ENCODE results near the gene DLG3. TPM values are rescaled to one million over a fixed set of nuclear protein-coding genes. Genes with fewer than 3 reads are reported as not detected.
A peak's percentile ranks its signal among the peaks of the same experiment; 100 is the strongest.

DLG3 gene
- polyA plus RNA-seq, 2 donors, result 13.8 to 19.0 TPM

DNA sequence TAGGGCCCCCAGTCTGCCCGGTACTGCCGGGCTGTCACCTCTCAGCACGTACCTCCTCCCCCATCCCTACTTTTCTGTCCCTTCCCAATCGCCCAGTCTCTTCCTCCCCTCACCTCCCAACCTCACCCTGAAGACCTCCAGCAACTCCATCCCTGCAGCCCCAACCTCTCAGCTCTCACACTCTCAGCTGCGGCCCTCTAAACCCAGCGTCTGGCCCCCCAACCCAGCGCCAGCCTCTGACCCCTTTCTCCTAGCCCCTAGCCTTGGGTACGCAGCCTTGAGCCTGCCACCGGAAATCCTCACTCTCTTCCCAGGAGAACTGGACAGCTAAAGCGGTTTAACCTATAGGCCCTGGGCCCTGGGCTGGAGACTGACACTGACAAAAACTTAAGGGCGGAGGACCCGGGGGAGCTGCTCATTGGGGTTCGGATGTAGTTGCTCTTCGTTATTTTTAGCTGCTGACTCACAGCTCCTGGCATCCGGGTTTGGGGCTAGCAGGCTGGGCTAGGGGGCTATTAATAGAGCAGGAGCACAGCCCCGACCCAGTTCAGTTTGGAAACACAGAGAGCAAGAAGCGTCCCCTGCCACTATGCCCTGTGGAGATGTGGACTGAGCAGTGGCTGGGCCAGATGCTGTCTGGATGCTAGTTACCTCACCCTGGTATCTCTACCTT, 9.6 kb upstream of the DLG3 start:
- Histone ChIP-seq H3K9me3 (ENCODE audit: control insufficient read depth in 2 of 2, insufficient read depth in 1 of 2, low read depth in 1 of 2, low read length in 1 of 2) (no peaks in the 10 kb centered on the region), H3K27me3 (ENCODE audit: control insufficient read depth in 1 of 2, insufficient read depth in 2 of 2, low read length in 2 of 2) (no peaks in the 10 kb centered on the region), H3K4me3 (ENCODE audit: low read depth in 1 of 2, low read length in 2 of 2) (peak overlapping the region; percentile 57 to 68), H3K36me3 (ENCODE audit: control insufficient read depth in 2 of 2, insufficient read depth in 2 of 2, low read length in 1 of 2) (no peaks in the 10 kb centered on the region), H3K27ac (ENCODE audit: low read depth in 2 of 2, low read length in 1 of 2) (peak overlapping the region in 1 of 2 donors; percentile 16), H3K4me1 (ENCODE audit: control insufficient read depth in 2 of 2, insufficient read depth in 2 of 2, low read length in 1 of 2) (peaks cover 0 to 5% of the 10 kb centered on the region in 2 donors)
- 20 to 45% methylated on average over 17 of the region's 17 CpGs for WGBS, 2 donors

DNA sequence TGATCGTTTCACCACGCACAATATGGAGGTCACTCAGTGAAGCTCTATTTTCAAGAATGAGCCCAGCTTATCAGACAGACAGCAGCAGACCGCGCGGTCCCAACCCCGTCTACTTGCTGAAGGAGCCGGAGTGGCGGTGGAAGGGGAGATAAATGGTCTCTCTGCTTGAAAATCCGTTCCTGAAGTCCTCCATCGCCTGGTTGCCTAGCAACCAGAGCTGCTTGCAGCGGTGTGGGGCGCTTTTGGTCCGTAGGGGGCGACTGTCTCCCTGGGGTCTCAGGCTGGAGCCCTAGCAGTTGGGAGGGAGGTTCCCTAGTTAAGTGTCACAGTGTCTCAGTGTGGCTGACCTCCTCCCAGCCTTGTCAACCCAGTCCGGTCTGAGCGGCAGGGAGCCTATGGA, 8.3 kb upstream of the DLG3 start:
- 36 to 42% methylated on average over 16 of the region's 16 CpGs for WGBS, 2 donors
- H3K9me3 ChIP-seq (ENCODE audit: control insufficient read depth in 2 of 2, insufficient read depth in 1 of 2, low read depth in 1 of 2, low read length in 1 of 2), result no peaks in the 10 kb centered on the region
- no peak overlapping the region for H3K27ac ChIP-seq (ENCODE audit: low read depth in 2 of 2, low read length in 1 of 2)
- no peaks in the 10 kb centered on the region for H3K27me3 ChIP-seq (ENCODE audit: control insufficient read depth in 1 of 2, insufficient read depth in 2 of 2, low read length in 2 of 2)
- H3K36me3 ChIP-seq (ENCODE audit: control insufficient read depth in 2 of 2, insufficient read depth in 2 of 2, low read length in 1 of 2), result no peaks in the 10 kb centered on the region
- H3K4me1 ChIP-seq (ENCODE audit: control insufficient read depth in 2 of 2, insufficient read depth in 2 of 2, low read length in 1 of 2), result peaks cover 0 to 5% of the 10 kb centered on the region in 2 donors
- H3K4me3 ChIP-seq (ENCODE audit: low read depth in 1 of 2, low read length in 2 of 2), result no peak overlapping the region

DNA sequence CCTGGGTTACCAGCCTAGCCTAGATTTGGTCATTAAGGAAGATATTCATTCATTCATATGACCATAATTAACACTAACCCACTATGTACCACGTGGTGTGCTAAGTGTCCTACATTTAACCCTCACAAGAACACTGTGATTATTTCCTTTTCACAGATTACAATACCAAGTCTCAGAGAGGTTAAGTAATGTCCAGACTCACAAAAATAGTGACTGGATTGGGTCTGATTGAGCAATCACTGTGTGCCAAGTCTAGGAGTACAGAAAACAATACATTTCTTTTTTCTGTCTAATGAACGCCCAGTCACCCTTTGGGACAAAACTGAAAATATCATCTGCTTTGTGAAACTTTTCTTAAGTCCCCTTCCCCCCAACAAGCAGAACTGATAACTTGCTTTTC, 7.6 kb upstream of the DLG3 start:
- Histone ChIP-seq H3K9me3 (ENCODE audit: control insufficient read depth in 2 of 2, insufficient read depth in 1 of 2, low read depth in 1 of 2, low read length in 1 of 2) (no peaks in the 10 kb centered on the region), H3K27ac (ENCODE audit: low read depth in 2 of 2, low read length in 1 of 2) (no peak overlapping the region), H3K36me3 (ENCODE audit: control insufficient read depth in 2 of 2, insufficient read depth in 2 of 2, low read length in 1 of 2) (no peaks in the 10 kb centered on the region), H3K4me1 (ENCODE audit: control insufficient read depth in 2 of 2, insufficient read depth in 2 of 2, low read length in 1 of 2) (peaks cover 0 to 5% of the 10 kb centered on the region in 2 donors), H3K27me3 (ENCODE audit: control insufficient read depth in 1 of 2, insufficient read depth in 2 of 2, low read length in 2 of 2) (no peaks in the 10 kb centered on the region), H3K4me3 (ENCODE audit: low read depth in 1 of 2, low read length in 2 of 2) (no peak overlapping the region)
- WGBS, 2 donors, result 47 to 49% methylated on average over 2 of the region's 2 CpGs

DNA sequence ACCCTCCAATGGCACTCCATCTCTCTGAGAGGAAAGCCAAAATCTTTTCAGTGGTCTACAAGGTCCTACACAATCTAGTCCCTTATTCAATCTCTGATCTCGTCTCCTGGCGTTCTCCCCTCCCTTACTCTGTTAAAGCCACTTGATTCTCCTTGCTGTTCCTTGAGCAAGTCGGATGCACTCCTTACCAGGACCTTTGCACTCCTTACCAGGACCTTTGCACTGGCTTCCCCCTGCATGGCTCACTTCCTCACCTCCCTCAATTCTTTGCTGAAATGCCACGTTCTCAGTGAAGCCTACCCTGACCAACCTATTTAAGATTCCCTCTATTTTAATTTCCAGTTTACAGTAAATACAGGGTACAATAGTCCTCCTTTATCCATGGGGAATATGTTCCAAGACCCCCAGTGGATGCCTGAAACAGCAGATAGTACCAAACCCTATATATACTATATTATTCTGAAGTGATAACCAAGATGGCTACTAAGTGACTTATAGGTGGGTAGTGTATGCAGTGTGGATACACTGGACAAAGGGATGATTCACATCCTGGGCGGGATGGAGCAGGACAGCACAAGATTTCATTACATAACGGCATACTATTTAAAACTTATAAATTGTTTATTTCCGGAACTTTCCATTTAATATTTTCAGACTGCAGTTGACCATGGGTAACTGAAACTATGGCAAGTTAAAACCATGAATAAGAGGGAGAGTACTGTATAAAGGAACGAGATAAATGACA, 6.5 kb upstream of the DLG3 start:
- H3K27ac ChIP-seq (ENCODE audit: low read depth in 2 of 2, low read length in 1 of 2), result no peak overlapping the region
- peaks cover 0 to 5% of the 10 kb centered on the region in 2 donors for H3K4me1 ChIP-seq (ENCODE audit: control insufficient read depth in 2 of 2, insufficient read depth in 2 of 2, low read length in 1 of 2)
- H3K9me3 ChIP-seq (ENCODE audit: control insufficient read depth in 2 of 2, insufficient read depth in 1 of 2, low read depth in 1 of 2, low read length in 1 of 2), result no peaks in the 10 kb centered on the region
- H3K4me3 ChIP-seq (ENCODE audit: low read depth in 1 of 2, low read length in 2 of 2), result no peak overlapping the region
- H3K36me3 ChIP-seq (ENCODE audit: control insufficient read depth in 2 of 2, insufficient read depth in 2 of 2, low read length in 1 of 2), result no peaks in the 10 kb centered on the region
- 65 to 74% methylated on average over 8 of the region's 8 CpGs for WGBS, 2 donors
- H3K27me3 ChIP-seq (ENCODE audit: control insufficient read depth in 1 of 2, insufficient read depth in 2 of 2, low read length in 2 of 2), result no peaks in the 10 kb centered on the region

DNA sequence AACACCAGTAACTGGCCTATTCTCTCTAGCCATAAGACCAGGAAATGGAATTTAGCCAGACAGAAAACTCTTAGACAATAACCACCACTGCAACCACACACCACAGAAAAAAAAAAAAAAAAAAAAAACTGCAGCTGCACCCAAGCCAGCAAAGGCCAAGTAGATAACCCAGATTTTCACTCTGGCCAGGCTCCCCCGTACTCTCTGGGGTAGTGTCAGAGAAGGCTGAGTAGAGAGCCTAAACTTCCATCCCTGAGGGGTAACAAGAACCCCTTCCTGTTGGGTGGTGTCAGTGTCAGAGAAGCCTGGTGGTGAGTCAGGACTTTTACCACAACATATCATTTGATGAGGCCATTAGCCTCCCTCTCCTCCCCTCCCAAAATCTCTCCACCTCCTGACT, 5.6 kb upstream of the DLG3 start:
- Histone ChIP-seq H3K9me3 (ENCODE audit: control insufficient read depth in 2 of 2, insufficient read depth in 1 of 2, low read depth in 1 of 2, low read length in 1 of 2) (no peaks in the 10 kb centered on the region), H3K27me3 (ENCODE audit: control insufficient read depth in 1 of 2, insufficient read depth in 2 of 2, low read length in 2 of 2) (no peaks in the 10 kb centered on the region), H3K27ac (ENCODE audit: low read depth in 2 of 2, low read length in 1 of 2) (no peak overlapping the region), H3K36me3 (ENCODE audit: control insufficient read depth in 2 of 2, insufficient read depth in 2 of 2, low read length in 1 of 2) (no peaks in the 10 kb centered on the region), H3K4me1 (ENCODE audit: control insufficient read depth in 2 of 2, insufficient read depth in 2 of 2, low read length in 1 of 2) (peaks cover 0 to 5% of the 10 kb centered on the region in 2 donors), H3K4me3 (ENCODE audit: low read depth in 1 of 2, low read length in 2 of 2) (no peak overlapping the region)
- WGBS, 2 donors, result 63 to 65% methylated on average over 1 of the region's 1 CpG

DNA sequence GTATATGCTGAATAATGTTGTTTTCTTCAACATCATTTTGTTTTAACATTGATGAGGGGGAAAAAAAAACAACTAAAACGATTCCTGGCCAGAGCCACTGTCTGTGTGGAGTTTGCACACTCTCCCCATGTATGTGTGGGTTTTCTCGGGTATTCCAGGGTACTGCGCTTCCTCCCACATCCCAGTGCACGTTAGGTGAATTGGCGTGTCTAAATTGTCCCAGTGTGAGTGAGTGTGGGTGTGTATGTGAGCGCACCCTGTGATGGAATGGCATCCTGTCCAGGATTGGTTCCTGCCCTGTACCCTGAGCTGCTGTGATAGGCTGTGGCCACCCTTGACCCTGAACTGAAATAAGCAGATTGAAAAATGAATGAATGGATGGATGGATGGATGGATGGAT, 2.4 kb upstream of the DLG3 start:
- Histone ChIP-seq H3K27ac (ENCODE audit: low read depth in 2 of 2, low read length in 1 of 2) (no peak overlapping the region), H3K4me3 (ENCODE audit: low read depth in 1 of 2, low read length in 2 of 2) (no peak overlapping the region), H3K4me1 (ENCODE audit: control insufficient read depth in 2 of 2, insufficient read depth in 2 of 2, low read length in 1 of 2) (no peaks in the 10 kb centered on the region), H3K9me3 (ENCODE audit: control insufficient read depth in 2 of 2, insufficient read depth in 1 of 2, low read depth in 1 of 2, low read length in 1 of 2) (no peaks in the 10 kb centered on the region), H3K36me3 (ENCODE audit: control insufficient read depth in 2 of 2, insufficient read depth in 2 of 2, low read length in 1 of 2) (no peaks in the 10 kb centered on the region), H3K27me3 (ENCODE audit: control insufficient read depth in 1 of 2, insufficient read depth in 2 of 2, low read length in 2 of 2) (peaks cover 2 to 4% of the 10 kb centered on the region in 2 donors)
- WGBS, 2 donors, result 57 to 64% methylated on average over 6 of the region's 6 CpGs

DNA sequence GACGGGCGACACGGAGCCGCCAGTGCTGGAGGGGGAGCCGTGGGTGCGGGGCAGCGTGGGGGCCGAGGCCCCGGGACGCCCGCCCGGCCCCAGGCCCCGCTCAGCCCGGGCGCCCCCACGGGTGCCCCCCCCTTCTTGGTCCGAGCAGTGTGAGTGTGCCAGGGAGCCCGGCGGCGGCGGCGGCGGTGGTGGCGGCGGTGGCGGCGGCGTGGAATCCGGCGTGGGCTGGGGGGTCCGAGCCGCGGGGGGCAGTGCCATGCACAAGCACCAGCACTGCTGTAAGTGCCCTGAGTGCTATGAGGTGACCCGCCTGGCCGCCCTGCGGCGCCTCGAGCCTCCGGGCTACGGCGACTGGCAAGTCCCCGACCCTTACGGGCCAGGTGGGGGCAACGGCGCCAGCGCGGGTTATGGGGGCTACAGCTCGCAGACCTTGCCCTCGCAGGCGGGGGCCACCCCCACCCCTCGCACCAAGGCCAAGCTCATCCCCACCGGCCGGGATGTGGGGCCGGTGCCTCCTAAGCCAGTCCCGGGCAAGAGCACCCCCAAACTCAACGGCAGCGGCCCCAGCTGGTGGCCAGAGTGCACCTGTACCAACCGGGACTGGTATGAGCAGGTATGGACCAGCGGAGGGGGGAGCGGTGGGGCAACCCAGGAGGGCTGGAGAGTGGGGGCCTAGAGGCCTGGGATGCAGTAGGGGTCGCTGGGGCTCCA, 466 bp downstream of the DLG3 start:
- 2 to 35% methylated on average over 42 to 61 of the region's 61 CpGs for WGBS, 2 donors
- Histone ChIP-seq H3K27me3 (ENCODE audit: control insufficient read depth in 1 of 2, insufficient read depth in 2 of 2, low read length in 2 of 2) (peaks cover 2 to 4% of the 10 kb centered on the region in 2 donors), H3K4me3 (ENCODE audit: low read depth in 1 of 2, low read length in 2 of 2) (no peak overlapping the region), H3K27ac (ENCODE audit: low read depth in 2 of 2, low read length in 1 of 2) (no peak overlapping the region), H3K9me3 (ENCODE audit: control insufficient read depth in 2 of 2, insufficient read depth in 1 of 2, low read depth in 1 of 2, low read length in 1 of 2) (no peaks in the 10 kb centered on the region), H3K36me3 (ENCODE audit: control insufficient read depth in 2 of 2, insufficient read depth in 2 of 2, low read length in 1 of 2) (no peaks in the 10 kb centered on the region), H3K4me1 (ENCODE audit: control insufficient read depth in 2 of 2, insufficient read depth in 2 of 2, low read length in 1 of 2) (no peaks in the 10 kb centered on the region)

DNA sequence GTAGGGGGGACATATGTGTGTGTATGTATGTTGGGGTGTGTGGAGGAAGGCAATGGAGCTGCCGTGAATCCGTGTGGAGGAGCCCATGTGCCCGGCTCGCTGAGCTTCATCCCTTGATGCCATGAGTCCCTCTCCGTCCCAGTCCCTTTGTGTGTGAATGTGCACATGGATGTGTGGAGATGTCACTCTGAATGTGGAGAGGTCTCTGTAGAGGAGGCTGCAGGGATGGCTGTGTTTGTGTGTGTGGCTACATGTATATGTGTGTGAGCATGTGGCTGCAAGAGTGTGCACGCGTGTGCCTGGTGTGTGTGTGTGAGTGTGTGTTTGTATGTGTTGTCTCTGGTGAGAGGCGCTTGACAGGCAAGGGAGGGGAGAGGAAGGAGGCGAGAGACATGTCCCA, 1.3 kb downstream of the DLG3 start:
- Histone ChIP-seq H3K36me3 (ENCODE audit: control insufficient read depth in 2 of 2, insufficient read depth in 2 of 2, low read length in 1 of 2) (no peaks in the 10 kb centered on the region), H3K27ac (ENCODE audit: low read depth in 2 of 2, low read length in 1 of 2) (no peak overlapping the region), H3K9me3 (ENCODE audit: control insufficient read depth in 2 of 2, insufficient read depth in 1 of 2, low read depth in 1 of 2, low read length in 1 of 2) (no peaks in the 10 kb centered on the region), H3K4me3 (ENCODE audit: low read depth in 1 of 2, low read length in 2 of 2) (no peak overlapping the region), H3K27me3 (ENCODE audit: control insufficient read depth in 1 of 2, insufficient read depth in 2 of 2, low read length in 2 of 2) (peaks cover 2 to 7% of the 10 kb centered on the region in 2 donors), H3K4me1 (ENCODE audit: control insufficient read depth in 2 of 2, insufficient read depth in 2 of 2, low read length in 1 of 2) (no peaks in the 10 kb centered on the region)
- WGBS, 2 donors, result 78 to 83% methylated on average over 9 of the region's 9 CpGs

DNA sequence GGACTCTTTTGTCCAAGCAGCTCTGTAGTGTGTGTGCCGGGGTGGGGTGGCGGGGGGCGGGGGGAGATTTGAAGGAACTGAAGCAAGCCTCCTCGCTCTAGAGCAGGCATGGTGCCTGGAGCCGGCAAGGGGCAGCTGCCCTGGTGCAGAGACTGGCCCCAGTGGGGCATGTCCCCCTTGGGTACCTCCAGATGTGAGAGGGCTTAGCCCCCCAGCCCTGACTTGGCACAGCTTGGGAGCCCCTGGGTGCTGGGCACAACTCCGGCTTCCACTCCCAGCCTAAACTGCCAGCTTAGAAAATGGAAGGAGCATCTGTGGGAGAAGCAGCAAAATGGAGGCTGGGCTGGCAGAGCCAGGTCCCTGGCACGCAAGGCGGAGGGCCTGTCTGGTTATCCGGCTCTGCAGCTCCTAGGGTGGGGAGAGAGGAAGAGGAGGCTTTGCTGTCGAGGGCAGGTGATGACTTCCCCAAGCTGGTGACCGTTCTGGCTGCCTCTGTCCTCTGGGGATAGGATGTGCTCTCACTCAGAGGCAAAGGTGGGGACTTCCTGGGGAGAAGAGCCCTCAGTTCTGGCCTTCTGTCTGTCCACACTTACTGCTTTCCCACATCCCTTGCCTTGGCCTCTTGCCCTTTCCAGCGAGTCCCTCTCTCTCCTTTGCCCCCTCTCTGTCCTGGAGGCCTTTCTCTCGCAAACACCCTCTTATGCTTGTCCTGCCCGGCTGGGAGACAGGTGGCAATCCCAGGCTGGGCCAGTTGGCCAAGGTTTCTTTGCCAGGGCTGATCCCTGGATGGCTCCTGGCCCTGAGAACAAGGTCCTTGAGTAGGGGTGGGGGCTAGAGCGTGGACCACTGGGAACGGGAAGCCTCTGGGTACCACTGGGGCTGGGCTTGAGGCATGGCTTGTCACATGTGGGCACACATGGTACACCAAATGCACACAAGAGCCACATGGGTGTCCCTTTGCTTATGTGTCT, 2.0 kb downstream of the DLG3 start:
- WGBS, 2 donors, result 75 to 78% methylated on average over 16 of the region's 16 CpGs

More for the DNA sequence above, 2.0 kb downstream of the DLG3 start:
- Histone ChIP-seq H3K27me3 (ENCODE audit: control insufficient read depth in 1 of 2, insufficient read depth in 2 of 2, low read length in 2 of 2) (peaks cover 2 to 7% of the 10 kb centered on the region in 2 donors), H3K27ac (ENCODE audit: low read depth in 2 of 2, low read length in 1 of 2) (no peak overlapping the region), H3K4me3 (ENCODE audit: low read depth in 1 of 2, low read length in 2 of 2) (no peak overlapping the region), H3K4me1 (ENCODE audit: control insufficient read depth in 2 of 2, insufficient read depth in 2 of 2, low read length in 1 of 2) (no peaks in the 10 kb centered on the region), H3K36me3 (ENCODE audit: control insufficient read depth in 2 of 2, insufficient read depth in 2 of 2, low read length in 1 of 2) (no peaks in the 10 kb centered on the region), H3K9me3 (ENCODE audit: control insufficient read depth in 2 of 2, insufficient read depth in 1 of 2, low read depth in 1 of 2, low read length in 1 of 2) (no peaks in the 10 kb centered on the region)
